Superior temporal gyrus (tissue), 1 donor: ENCODE results near the gene EML4.
A peak's percentile ranks its signal among the peaks of the same experiment; 100 is the strongest.
"Not testable (repeated sequence)": the region's sequence is repeated elsewhere in the genome, so short reads cannot be mapped to it uniquely, and the experiment has no call there.

Experiments used
- DNase-seq: peaks from one replicate; pipeline ENCODE4 v3.0.0-alpha.2; 2016; ENCODE audit errors: extremely low spot score

EML4 gene

DNA sequence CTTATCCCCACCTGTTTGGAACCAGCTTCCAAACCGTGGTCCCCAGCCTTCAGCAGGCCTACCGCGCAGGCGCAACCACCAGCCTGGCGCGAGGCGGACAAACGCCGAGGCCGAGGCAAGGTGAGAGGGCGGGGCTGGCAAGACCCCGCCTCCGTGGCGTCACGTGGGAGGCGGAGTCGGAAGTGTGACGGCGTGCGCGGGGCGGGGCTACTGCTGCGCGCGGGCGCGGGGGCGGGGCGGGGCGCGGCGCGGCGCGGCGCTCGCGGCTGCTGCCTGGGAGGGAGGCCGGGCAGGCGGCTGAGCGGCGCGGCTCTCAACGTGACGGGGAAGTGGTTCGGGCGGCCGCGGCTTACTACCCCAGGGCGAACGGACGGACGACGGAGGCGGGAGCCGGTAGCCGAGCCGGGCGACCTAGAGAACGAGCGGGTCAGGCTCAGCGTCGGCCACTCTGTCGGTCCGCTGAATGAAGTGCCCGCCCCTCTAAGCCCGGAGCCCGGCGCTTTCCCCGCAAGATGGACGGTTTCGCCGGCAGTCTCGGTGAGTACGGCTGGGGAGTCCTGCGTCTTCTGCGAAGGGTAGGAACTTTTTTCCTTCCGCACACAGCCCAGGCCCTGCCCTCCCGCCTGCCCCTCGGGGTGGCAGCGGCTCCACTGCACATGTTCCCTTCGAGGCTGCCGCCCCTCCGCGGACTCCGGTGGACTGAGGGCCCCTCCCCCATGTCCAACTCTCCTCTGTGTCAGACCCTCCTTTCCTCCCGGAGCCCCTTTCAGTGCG is at the start of gene EML4:
TSS of gene EML4 (plus strand) at position 254 of the 774 bp plus-strand sequence. CDS start at position 513, 259 bp downstream.
- DNase-seq, result peak; percentile 84

DNA sequence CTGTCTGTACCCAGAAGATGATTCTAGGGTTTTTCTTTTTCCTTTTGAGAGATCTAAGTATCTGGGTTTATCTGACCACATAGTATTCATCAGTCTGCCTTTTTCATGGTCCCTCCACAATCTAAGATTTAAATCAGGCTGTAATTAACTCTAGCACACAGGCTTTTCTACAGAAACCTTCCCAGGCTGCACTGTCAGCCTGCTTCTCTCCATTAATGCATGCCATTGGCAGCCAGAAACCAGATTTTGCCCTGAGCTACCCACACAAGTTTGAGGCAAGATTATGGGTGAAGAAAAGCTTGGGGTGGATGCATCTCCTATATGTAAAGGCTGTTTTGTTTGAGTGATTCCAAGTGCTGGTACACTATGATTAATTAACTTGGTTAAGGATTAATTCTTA is 45.7 kb upstream of the EML4 start:
- DNase-seq, result no peak

GRCh38 chr2:42124011-42124785 is 45.0 kb upstream of the EML4 start:
- DNase-seq, result no peak

DNA sequence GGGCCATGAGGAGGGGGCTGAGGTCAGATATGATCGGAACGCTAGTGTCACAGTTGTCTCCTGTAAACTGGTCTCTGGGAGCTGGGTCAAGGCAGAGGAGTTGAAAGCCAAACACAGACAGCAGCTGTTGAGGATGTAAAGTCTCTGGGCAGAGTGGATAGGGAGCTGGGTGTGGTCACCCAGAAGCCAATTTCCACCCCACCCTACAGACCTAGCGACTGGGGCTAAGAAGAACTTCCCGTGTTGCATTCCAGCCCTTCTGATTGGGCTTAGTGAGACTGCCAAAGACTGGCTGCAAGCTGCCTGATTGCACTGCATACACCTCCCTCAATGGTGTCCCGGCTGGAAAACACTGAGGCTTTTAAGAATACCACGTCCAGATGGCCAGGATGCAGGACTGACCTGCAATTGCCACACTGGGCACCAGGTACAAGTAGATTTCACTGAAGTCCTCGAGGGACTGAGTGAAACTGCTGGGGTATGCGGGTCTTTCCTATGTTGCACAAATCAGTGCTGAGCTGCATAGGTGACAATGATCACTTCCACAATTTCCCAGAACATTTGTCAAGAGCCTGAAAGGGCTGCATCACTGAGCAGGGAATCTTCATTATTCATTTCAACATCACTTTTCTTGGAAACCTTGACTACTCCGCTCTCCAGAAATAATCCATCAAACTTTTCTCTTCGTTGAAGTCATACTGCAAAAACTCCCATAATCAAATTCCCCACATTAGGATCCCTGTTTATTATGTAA is 43.1 kb upstream of the EML4 start:
- DNase-seq, result no peak

GRCh38 chr2:42126873-42127272 is 42.3 kb upstream of the EML4 start:
- DNase-seq, result not testable (repeated sequence)

GRCh38 chr2:42127425-42128424 is 41.4 kb upstream of the EML4 start:
- DNase-seq, result no peak

- DNase-seq, result peak; percentile 36
Measured at GRCh38 chr2:42128721-42129486, 40.2 kb upstream of the EML4 start.

DNA sequence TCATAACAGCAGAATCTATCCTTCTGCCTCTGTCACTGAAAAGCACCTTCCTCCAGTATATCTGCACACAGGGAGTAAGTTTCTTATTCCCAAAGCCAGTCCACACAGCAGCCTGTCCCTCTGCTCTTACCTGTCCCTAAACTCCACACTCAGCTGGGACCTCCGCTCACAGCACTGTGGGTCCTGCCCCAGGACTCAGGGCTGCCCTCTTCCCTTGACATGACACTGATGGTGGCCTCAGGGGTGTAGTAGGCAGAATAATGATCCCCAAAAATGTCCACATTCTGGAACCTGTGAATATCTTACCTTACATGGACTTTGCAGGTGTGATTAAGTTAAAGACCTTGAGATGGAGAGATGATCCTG is 39.7 kb upstream of the EML4 start:
- no peak for DNase-seq

GRCh38 chr2:42129947-42130346 is 39.2 kb upstream of the EML4 start:
- no peak for DNase-seq

DNA sequence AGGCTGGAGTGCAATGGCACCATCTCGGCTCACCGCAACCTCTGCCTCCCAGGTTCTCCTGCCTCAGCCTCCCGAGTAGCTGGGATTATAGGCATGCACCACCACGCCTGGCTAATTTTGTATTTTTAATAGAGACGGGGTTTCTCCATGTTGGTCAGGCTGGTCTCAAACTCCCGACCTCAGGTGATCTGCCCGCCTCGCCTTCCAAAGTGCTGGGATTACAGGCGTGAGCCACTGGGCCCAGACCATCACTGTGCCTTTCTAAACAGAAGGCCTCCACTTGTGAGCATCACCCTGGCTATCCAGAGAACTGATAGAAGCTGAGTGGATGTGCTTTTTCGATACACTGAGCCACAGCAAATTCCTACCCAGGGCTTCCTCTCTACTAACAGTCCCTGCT is 38.3 kb upstream of the EML4 start:
- not testable (repeated sequence) for DNase-seq

GRCh38 chr2:42132191-42132965 is 36.8 kb upstream of the EML4 start:
- DNase-seq, result peak; percentile 69

- DNase-seq, result peak; percentile 63
Measured at GRCh38 chr2:42132966-42133641, 36.0 kb upstream of the EML4 start.

- DNase-seq, result no peak
Measured at GRCh38 chr2:42133771-42134195, 35.4 kb upstream of the EML4 start.

- DNase-seq, result not testable (repeated sequence)
Measured at GRCh38 chr2:42134401-42134932, 34.7 kb upstream of the EML4 start.

GRCh38 chr2:42135381-42136312 is 33.5 kb upstream of the EML4 start:
- no peak for DNase-seq

GRCh38 chr2:42136782-42137124 is 32.4 kb upstream of the EML4 start:
- no peak for DNase-seq

- DNase-seq, result no peak
Measured at GRCh38 chr2:42137125-42137841, 31.9 kb upstream of the EML4 start.
